ENCODE measurements around the gene SPECC1. TPM values are rescaled to one million over a fixed set of nuclear protein-coding genes. Genes with fewer than 3 reads are reported as not detected.
A peak's percentile ranks its signal among the peaks of the same experiment; 100 is the strongest.

The SPECC1 gene
- total RNA-seq, 1 experiment from 2014 or later: 128 TPM

DNA sequence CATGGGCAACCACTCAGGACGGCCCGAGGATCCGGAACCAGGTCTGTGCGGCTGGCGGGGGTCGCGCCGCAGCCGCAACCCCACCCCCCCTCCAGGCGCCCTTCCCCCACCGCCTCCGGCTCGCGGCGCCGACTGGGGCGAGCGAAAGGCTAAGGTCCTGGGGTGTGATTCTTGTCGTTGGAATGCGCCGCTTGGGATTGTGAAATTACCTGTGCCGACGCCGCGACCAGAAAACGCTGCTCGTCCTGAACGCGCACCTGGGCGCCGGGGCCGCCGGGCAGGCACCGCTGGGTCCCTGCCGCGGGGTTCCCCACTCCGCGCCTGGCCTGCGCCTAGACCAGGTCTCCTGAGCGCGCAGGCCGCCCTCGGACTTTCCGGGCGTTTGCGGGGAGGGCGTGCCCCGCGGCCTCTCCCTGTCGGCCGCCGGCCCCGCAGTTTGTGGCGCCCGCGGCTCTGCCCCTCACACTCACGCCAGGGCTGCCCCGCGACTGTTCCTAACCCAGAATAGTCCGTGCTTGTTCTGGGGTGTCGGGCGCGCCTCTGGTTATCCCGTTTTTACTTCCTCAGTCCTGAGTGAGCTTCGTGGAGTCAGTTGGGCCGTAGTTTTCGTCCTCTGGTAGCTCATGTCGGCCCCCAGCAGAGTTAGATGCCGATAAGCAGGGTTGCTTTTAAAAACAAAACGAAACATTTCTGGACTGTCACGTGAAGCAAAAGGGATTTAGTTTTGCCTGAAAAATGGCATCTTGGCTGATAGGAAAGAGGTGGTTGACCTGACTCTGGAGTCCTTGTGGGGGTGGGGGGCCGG is 147.2 kb downstream of the SPECC1 start:
- Histone ChIP-seq H3K27ac (peak overlapping the region; percentile 88), H3K27me3 (ENCODE audit: insufficient read depth, low read depth) (no peaks in the 10 kb centered on the region), H3K36me3 (ENCODE audit: low read depth) (no peaks in the 10 kb centered on the region), H3K4me3 (peak overlapping the region; percentile 92), H3K4me2 (peak overlapping the region; percentile 96), H3K79me2 (ENCODE audit: low read depth) (peaks cover 50% of the 10 kb centered on the region), H3F3A (ENCODE audit: insufficient read depth, low read depth) (peaks cover 22% of the 10 kb centered on the region; the same call in 1 of the 2 replicates), H3K9me3 (ENCODE audit: insufficient read depth, low read depth) (no peaks in the 10 kb centered on the region), H4K20me1 (ENCODE audit: insufficient read depth) (peaks cover 13% of the 10 kb centered on the region; the same call in 1 of the 2 replicates), H2AFZ (peak overlapping the region; percentile 89), H3K9me2 (ENCODE audit: insufficient read depth) (no peaks in the 10 kb centered on the region), H3K4me1 (replicated peaks; ENCODE audit: insufficient read depth) (peaks cover 31% of the 10 kb centered on the region)
- peak; percentile 81 to 84 for DNase-seq
- TF ChIP-seq, protein P1, sequence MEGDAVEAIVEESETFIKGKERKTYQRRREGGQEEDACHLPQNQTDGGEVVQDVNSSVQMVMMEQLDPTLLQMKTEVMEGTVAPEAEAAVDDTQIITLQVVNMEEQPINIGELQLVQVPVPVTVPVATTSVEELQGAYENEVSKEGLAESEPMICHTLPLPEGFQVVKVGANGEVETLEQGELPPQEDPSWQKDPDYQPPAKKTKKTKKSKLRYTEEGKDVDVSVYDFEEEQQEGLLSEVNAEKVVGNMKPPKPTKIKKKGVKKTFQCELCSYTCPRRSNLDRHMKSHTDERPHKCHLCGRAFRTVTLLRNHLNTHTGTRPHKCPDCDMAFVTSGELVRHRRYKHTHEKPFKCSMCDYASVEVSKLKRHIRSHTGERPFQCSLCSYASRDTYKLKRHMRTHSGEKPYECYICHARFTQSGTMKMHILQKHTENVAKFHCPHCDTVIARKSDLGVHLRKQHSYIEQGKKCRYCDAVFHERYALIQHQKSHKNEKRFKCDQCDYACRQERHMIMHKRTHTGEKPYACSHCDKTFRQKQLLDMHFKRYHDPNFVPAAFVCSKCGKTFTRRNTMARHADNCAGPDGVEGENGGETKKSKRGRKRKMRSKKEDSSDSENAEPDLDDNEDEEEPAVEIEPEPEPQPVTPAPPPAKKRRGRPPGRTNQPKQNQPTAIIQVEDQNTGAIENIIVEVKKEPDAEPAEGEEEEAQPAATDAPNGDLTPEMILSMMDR (conservative IDR thresholded peaks at IDR 0.05): no peak
- TF ChIP-seq EZH2 (IDR thresholded peaks at IDR 0.05; ENCODE audit: low read depth): no peak
- intact Hi-C loops (cut with micrococcal nuclease; ENCODE audit: unreplicated experiment): loop anchor here (1.0 to 5.0 kb wide), 3 partner anchors 15 to 51 kb away; no protein-coding TSS in a partner anchor
- ChIA-PET POLR2A (ENCODE audit: unreplicated experiment) (interaction anchor here (0.7 kb wide), 1 partner anchor 1131 kb away, joined by 3 read pairs; no protein-coding TSS in a partner anchor), CTCF (interaction anchor here (0.6 kb wide), 1 partner anchor 69 kb away, joined by 3 read pairs; no protein-coding TSS in a partner anchor)
- BruUV-seq (replicated peaks): no TSS peak

DNA sequence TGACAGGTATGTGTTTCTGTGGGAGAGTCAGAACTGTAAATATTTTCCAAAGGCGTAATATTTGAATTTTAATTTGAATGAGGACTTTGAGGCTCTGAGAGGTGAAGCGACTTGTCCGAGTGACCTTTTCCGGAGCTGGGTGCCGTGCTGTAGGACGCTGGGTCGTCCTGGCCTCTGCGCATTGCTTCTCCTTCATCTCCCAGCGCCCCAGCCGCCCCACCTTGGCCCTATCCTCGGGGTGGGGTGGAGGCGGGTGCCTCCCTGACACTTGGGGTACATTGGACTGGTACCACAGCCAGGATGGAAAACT is 147.8 kb downstream of the SPECC1 start:
- no peak for DNase-seq
- peak overlapping the region; percentile 89; the same call in 1 of the 2 replicates for H2AFZ ChIP-seq
- no peak for TF ChIP-seq EZH2 (IDR thresholded peaks at IDR 0.05; ENCODE audit: low read depth)
- TF ChIP-seq, protein P1 (conservative IDR thresholded peaks at IDR 0.05): no peak
- peak overlapping the region; percentile 92 for H3K4me3 ChIP-seq
- no peaks in the 10 kb centered on the region for H3K9me3 ChIP-seq (ENCODE audit: insufficient read depth, low read depth)
- peak overlapping the region; percentile 88 for H3K27ac ChIP-seq
- H4K20me1 ChIP-seq (ENCODE audit: insufficient read depth): peaks cover 13% of the 10 kb centered on the region; the same call in 1 of the 2 replicates
- no peaks in the 10 kb centered on the region for H3K36me3 ChIP-seq (ENCODE audit: low read depth)
- H3K9me2 ChIP-seq (ENCODE audit: insufficient read depth): no peaks in the 10 kb centered on the region
- H3K4me2 ChIP-seq: peak overlapping the region; percentile 96
- peaks cover 55% of the 10 kb centered on the region for H3K79me2 ChIP-seq (ENCODE audit: low read depth)
- ChIA-PET POLR2A (ENCODE audit: unreplicated experiment) (no interaction called here), CTCF (no interaction called here)
- intact Hi-C loops (cut with micrococcal nuclease; ENCODE audit: unreplicated experiment): loop anchor here (5.0 kb wide), 2 partner anchors 35 to 50 kb away; no protein-coding TSS in a partner anchor
- H3F3A ChIP-seq (ENCODE audit: insufficient read depth, low read depth): peaks cover 22% of the 10 kb centered on the region; the same call in 1 of the 2 replicates
- TSS peak; percentile 53 for BruUV-seq (replicated peaks)
- peaks cover 31% of the 10 kb centered on the region for H3K4me1 ChIP-seq (replicated peaks; ENCODE audit: insufficient read depth)
- H3K27me3 ChIP-seq (ENCODE audit: insufficient read depth, low read depth): no peaks in the 10 kb centered on the region

DNA sequence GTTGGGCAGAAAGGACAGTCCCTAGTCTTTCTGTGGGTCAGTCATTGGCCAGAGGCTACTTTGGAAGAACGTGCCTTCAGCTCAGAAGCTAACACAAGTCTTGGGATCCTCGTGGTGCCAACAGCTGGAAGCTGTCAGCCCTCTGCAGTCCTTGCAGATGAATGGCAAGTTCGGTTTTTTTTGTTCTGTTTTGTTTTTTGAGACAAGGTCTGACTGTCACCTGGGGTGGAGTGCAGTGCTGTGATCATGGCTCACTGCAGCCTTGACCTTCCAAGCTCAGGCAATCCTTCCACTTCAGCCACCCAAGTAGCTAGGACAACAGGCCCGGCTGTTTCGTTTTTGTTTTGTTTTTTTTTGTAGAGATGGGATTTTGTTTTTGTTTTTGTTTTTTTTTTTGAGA is 149.4 kb downstream of the SPECC1 start:
- Histone ChIP-seq H3K4me1 (replicated peaks; ENCODE audit: insufficient read depth) (peaks cover 31% of the 10 kb centered on the region), H3K36me3 (ENCODE audit: low read depth) (peaks cover 6% of the 10 kb centered on the region; the same call in 1 of the 2 replicates), H2AFZ (no peak overlapping the region), H3K79me2 (ENCODE audit: low read depth) (peaks cover 67% of the 10 kb centered on the region), H3K9me2 (ENCODE audit: insufficient read depth) (no peaks in the 10 kb centered on the region), H3F3A (ENCODE audit: insufficient read depth, low read depth) (peaks cover 22% of the 10 kb centered on the region; the same call in 1 of the 2 replicates), H3K27ac (no peak overlapping the region), H3K4me2 (peak overlapping the region; percentile 96), H3K9me3 (ENCODE audit: insufficient read depth, low read depth) (no peaks in the 10 kb centered on the region), H3K4me3 (no peak overlapping the region), H4K20me1 (ENCODE audit: insufficient read depth) (peaks cover 22% of the 10 kb centered on the region), H3K27me3 (ENCODE audit: insufficient read depth, low read depth) (no peaks in the 10 kb centered on the region)
- POLR2A ChIA-PET (ENCODE audit: unreplicated experiment): interaction anchor here (0.5 to 0.7 kb wide), 3 partner anchors 13 to 308 kb away, joined by 3 to 8 read pairs (median 3); no protein-coding TSS in a partner anchor
- no peak for TF ChIP-seq EZH2 (IDR thresholded peaks at IDR 0.05; ENCODE audit: low read depth)
- TF ChIP-seq, protein P1 (conservative IDR thresholded peaks at IDR 0.05): no peak
- DNase-seq: no peak
- intact Hi-C loops (cut with micrococcal nuclease; ENCODE audit: unreplicated experiment): loop anchor here (5.0 kb wide), 2 partner anchors 36 to 49 kb away; no protein-coding TSS in a partner anchor
- CTCF ChIA-PET: no interaction called here
- no TSS peak for BruUV-seq (replicated peaks)

All from PC-9 (cell line).